NCI-H2029 treated with DMSO at 0.1 percent for 48 hours (cell line): ENCODE results near the gene ACTL8.

Experiments
- DNase-seq: peaks from one replicate; lab custom pipeline; 2025; lab: John Stamatoyannopoulos, UW

The ACTL8 gene

DNA sequence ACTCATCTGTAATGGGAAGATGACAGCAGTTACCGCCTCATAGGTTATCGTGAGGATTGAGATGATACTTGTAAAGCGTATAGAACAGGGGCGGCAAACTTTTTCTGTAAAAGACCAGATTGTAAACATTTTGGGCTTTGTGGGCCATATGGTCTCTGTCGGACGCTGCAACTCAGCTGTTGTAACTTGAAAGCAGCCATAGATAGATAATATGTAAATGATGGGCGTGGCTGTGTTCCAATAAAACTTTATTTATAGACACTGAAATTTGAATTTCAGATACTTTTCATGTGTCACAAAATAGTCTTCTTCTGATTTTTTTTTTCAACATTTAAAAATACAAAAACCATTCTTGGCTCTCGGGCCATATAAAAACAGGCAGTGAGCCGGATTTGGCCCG, 15.8 kb downstream of the ACTL8 start:
- no peak for DNase-seq

DNA sequence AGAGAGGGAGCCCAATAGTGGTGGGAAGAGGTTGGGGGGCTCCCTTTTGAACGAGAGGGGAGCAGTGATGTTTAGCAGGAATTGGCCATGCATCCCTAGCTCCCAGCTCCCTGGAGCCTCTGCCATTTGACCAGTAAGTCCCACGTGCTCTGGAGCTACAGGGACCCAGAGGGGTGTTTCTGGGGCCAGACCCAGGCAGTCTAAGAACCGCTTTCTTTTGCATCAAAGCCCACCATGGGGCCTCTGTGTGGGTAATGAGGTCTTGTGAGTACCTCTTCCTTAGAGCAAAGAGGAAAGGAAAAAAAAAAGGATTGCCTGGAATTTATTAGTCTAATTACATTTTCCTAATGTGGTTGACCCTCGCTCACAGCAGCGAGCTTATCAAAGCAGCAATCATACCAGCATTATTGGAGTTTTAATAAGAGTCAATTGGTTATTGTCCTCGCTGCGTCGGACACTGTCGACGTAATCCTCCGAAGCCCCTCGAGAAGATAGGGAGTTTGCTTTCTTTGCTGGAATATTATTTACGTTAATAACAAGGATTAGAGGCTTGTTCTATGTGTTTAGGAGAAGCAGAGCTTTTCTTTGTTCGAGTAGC, 17.6 kb downstream of the ACTL8 start:
- DNase-seq = no peak

DNA sequence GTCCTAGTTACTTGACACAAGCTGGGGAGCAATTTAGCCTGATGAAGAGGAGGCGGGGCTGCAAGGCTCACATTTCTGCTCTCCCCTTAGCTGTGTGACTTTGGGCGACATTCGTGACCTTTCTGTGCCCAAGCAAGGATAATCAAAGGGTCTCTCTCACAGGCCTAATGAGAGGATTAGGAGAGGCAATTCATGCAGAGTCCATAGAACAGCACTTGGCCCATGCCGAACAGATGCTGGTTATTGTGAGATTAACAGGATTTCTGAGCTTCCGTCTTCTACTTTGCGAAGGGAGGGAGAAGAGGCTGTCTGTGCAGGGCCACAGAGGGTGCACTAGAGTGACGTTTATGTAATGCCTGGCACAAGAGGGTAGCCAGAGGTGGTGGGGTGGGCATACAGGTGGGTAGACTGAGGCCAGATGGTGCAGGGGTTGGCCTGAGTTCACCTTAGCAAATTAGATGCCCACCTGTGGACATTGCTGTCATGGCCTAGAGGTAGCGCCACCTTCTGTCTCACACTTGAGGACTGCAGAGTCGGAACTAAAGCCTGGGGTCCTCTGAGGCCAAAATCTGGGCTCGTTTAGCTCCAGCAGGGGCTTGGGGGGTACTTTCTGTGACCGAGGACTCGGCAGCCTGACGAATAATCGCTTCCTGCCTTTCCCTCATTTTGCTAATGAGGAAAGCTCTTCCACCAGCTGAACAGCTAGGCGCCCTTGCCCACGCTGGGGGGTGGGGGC, 18.6 kb downstream of the ACTL8 start:
- no peak for DNase-seq

DNA sequence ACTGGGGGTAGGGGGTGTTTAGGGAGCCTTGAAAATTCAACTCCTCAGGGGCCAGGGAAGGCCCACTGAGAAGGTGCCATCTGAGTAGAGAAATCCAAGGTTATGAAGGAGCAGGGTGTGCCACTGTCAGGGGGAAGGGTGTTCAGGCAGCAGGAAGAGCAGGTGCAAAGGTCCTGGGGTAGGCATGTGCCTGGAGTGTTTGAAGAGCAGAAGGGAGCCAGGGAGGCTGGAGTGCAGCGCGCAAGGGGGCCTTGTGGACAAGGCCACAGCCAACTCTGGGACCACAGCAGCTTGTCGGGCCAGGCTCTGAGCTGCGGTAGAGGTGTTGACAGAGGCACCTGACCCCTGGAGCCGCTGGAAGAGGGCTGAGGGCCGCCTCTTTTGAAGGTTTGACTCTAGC, 19.3 kb downstream of the ACTL8 start:
- no peak for DNase-seq

DNA sequence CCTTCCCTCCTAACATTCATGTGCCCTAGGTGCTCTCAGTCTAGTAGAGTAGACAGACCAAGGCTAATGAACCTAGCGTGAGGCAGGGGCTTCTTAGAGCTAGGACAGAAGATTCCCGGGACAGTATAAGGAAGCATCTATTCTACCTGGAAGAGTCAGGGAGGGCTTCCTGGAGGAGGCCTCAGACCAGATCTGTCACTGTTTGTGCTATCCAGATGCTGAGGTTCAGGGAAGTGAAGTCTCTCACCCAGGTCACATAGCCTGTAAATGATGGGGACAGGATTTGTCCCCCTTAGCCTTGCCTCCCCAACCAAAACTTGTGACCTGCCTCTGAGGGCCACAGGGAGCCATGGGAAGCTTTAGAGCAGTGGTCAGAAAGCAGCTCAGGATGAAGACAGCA, 20.7 kb downstream of the ACTL8 start:
- DNase-seq = no peak

DNA sequence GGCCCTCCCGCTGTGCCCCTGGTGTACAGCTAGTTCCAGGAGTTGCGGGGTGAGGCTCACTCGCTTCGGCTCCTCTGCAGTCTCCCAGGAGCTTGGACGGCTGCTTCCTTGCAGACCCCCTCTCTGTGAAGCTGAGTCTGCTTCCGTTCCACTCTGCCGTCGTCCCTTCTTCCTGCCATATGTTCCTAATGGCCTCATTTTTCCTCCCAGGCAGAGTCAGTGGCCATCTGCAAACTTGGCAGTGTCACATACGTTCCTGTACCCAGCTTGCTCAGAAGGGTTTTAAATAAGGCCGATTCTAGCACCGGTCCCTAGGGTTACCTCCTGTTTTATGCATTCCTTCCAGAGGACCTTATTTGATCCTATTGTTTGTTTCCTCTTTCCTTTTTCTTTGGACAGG, 21.3 kb downstream of the ACTL8 start:
- no peak for DNase-seq

DNA sequence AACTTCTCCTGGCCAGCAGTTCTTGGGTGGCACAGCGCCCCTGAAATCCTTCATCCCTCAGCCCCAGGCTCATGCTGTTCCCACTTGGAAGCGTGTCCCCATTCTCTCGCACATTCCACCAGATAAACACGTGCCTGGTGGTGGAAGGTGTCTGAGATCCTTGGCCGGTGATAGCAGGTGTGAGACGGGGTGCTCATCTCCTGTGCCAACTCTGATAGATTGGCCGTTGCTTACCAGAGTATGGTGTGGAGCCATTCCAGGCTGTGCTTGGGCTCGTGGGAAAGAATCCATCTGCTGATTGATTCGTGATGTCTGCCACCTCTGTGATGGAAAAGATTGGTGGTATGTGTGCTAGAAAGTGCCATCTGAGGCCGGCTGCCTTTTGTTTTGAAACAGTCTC, 22.2 kb downstream of the ACTL8 start:
- DNase-seq = no peak

DNA sequence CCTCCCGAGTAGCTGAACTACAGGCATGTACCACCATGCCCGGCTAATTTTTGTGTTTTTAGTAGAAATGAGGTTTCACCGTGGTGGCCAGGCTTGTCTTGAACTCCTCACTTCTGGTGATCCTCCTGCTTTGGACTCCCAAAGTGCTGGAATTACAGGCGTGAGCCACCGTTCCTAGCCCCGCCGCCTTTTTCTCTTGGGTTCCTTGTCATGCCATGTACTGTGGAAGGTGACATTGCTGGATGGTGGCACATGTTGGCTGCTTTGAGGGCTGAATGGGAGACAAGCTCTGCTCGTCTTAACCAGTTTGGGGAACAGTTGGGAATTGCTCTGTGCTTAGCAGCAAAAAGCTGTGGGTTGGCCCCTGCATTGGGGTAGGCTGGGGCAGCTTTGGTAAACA, 22.7 kb downstream of the ACTL8 start:
- no peak for DNase-seq

DNA sequence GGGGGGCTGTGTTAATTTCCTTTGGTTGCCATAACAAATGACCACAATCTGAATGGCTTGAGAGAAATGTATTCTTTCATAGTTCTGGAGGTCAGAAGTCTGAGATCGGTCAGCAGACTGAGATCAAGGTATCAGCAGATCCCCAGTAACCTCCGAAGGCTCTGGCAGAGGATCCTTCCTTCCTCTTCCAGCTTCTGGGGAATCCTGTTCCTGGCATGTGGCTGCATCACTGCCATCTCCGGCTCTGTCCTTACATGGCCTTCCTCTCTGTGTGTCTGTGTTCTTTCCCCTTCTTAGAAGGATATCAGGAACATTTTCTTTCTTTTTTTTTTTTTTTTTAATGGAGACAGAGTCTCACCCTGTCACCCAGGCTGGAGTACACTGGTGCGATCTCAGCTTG, 25.8 kb downstream of the ACTL8 start:
- DNase-seq = no peak

DNA sequence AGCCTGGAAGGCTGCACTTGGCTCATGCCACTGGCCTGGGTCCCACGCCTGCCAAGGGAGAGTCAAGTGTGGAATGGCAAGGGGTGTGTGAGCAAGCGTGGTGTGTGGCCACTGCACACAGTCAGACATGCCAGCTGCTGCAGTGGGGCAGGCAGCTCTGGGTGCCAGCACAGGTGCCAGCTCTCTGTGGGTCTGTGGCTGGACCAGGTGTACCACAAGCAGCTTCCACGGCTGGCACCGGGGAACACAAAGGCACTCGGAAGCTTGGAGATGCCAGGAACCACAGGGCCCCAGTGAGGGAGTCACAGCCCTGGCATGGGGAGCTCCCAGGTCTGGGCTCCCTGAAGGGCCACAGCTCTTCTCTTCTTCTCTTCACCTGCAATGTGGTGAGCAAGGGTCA, 34.8 kb downstream of the ACTL8 start:
- no peak for DNase-seq

DNA sequence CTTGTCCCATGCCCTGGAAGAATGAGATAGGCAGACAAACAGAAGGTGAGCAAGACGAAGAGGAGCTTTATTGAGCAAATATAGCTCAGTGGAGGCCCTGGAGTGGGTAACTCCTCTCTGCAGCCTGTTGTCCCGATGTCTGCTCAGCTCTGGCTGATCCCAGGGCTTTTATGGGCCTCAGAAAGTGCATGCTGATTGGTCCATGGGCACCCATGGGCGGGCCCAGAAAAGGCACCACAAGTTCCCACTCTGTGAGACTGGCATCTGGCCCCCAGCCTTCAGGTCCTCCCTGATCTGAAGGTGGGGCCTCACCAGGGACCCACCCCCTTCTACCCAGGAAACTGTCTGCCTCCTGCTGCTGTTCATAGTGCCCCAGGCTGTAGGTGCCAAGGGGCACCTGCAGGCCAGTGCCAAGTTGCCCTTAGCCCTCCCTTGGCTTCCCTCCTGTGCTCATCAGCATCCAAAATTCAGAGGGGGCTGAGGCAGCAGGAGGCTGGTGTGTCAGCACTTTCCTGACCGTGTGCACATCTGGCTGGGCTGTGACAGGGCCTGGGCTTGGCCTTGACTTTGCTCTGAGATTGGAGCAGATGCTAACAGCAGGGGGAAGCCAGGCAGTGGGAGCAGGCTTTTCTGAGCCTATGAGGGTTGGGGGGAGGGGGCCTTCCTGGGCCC, 35.4 kb downstream of the ACTL8 start:
- no peak for DNase-seq

DNA sequence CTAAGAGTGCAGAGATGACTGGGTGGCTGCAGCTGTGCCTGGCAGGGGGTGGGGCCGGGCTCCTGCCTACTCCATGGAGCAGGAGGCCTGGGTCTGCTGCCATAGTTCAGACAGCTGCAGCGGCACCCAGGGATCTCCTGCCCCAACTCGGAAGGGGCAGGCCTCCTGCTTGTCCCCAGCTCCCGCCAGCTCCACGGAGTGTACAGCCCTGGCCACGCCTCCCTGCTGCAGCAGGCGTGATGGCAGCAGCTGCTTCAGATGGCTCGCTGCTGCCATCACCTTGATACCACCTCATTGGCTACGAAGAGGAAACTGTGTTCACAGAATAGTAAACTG, 35.9 kb downstream of the ACTL8 start:
- DNase-seq = no peak

DNA sequence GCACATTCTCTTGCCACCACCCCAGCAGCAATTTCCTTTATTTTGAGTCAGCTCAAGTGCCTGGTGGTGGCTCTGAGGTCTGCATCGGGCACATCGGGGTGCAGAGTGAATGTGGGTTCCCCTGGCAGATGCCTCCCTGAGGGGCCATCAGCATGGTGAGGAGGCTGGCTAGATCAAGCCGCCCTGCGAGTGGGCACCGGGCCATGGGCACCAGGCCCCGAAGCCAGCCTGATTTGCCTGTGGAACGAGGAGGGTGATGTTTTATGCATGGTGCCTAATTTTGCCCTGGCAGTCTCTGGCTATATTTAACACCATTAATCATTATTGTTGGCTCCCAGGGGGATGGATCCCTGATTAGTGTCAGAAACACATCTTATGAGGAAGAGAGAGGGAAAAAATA, 36.3 kb downstream of the ACTL8 start:
- no peak for DNase-seq

DNA sequence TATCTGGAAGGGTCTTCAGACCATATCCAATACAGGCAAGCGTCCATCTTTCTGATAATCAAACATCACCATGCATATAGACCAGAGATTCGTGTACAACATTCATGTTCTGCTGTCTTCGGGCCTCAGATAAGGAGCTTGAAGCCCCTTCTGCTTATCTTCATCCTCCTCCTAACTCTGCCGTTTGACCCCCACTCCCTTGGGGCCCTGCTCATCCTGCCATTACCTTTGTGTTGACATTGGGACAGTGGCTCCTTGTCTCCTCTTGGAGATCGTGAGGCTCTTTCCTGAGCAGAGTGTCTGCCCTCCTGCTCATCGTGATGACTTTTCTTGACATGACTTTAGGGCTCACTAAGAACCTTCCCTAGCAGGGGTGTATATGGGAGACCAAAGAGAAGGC, 37.3 kb downstream of the ACTL8 start:
- DNase-seq = no peak

DNA sequence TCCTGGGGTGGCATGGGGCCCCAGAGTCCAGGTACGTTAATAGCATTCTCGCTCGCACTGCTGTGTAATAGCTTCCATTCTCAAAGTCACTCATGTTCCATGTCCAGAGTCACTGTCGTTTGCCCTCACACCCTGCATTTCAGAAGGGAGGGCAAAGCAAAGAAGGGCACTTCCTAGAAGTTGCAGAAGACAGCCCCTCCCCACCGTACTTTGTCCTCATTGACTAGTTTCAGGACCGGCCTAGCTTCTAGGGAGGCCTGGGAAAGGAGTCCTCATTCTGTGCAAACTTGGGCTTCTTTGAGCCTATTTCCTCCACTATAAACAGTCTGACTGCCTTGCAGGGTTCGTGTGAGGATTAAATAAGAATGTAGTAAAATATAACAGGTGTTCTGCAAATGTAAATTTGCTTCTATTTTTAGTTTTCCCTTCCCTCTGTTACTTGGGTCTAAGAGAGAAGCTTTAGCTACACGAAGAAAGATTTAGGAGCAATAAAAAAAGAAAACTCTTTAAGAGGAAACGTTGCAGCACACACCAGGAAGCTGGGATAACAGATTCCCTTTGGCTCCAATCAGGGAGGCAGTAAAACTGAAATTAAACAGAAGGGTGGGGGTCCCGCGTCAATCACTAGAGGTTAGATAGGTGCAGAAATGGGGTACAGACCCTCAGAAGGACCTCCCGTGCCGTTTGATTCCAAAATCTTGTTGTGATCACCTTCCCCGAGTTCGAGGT, 40.1 kb downstream of the ACTL8 start:
- DNase-seq = no peak

DNA sequence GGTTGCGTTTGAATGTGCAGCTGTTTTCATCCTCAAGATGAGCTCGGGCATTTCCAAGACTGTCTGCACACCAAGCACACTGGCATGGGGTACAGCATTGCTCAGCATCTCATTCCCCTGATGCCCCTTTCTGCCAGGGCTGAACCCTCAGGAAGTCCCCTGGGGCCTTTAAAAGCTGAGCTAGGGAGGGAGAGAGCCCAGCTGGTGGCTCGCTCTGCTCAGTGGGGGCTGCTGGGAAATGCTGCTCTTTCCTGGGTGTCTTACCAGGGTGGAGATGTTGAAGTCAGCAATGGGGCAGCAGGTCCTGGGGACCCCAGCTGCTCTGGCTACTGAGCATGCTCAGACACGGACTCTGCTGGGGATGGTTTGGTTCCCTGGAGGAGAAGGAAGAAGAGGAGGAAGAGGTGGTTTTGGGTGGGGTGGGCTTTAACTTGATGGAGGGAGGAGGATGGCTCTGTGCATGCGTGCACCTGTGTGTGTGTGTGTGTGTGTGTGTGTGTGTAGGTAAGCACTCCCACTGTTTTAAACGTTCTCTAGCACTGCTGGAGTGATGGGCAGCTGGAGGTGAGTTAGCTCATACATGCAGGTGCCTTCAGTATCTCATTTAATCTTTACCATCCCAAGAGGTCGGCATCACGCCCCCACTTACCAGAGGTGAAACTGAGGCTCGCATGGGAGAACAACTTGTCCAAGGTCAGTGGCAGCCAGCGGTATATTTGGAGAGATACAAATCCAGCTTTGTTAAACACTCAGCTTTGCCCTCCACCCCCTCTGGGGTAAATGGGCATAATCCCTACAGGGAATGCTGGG, 40.9 kb downstream of the ACTL8 start:
- no peak for DNase-seq

DNA sequence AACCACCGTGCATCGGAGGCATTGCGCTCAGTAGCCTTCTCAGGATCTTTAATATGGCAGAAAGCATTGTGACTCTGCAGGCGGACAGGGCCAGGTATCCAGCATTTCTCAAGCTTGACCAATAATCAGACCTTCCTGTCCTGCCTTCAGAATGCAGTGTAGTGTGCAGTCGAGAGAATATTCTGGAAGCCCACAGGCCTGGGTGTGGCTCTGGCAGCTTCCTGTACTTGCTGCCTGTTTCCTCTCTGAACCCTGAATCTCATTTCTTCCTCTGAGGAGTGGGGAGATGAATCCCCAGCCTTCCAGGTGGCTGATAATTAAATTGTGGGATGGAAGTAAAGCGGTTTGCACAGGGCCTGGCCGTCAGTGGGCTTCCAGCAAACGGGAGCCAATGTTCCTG, 42.3 kb downstream of the ACTL8 start:
- no peak for DNase-seq

DNA sequence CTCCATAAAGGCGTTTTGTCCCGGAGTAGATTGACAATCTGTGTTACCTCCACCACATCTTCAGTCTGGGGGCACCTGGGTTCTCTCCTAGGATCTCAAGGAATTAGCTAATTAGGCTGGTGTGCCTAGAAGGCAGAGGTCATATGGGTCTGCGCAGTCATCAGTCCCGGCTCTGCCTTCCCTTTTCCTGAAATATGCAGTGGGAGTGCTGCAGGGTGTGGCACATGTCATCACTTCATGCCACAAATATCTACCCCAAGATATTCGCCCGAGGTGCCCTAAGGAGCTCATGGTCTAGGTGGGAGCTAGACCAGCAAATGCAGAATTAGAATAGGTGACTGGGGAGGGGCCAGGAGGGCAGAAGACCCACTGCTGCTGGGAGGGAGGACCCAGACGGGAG, 42.9 kb downstream of the ACTL8 start:
- no peak for DNase-seq

DNA sequence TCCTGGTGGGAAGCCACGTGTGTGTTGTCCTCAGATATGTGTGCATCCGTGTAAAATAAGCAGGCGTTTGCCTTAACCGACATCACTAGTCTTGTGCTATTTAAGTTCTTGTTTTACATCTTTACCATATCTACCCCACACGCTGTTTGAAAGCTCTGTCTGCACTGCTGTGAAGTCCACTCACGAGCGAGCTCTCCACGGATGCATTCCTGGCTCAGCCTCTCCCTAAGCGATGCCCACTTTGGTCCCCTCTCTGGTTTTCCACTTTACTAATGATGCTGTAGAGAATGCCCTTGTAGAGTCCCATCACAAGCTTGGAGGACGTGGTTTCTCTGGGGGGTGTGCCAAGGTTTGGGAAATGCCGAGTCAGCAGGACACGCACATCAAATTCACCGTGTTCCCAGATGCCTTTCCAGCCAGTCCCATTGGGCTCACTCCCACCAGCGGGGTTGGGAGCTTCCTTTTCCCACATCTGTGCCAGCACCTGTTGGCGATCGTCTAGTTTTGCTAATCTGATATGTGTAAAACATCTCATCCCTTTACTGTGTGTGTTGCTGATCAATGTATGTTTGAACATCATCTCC, 43.8 kb downstream of the ACTL8 start:
- no peak for DNase-seq

DNA sequence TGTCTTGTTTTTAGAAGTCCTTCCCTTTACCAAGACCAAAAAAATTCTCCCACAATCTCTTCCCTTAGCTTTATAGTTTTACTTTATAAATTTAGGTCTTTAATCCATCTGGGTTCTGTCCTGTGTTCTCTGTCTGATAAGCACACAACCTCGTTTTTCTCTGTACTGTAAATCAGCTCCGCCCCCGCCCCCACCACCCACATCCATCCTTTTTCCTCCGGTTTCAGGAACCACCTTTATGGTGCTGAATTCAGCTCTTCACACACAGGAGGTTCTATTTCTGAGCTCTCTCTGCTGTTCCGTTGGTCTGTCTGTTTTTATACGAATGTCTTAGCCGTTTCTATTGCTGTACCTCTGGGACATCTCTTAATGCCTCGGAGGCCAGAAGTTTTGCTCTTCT, 44.5 kb downstream of the ACTL8 start:
- DNase-seq = no peak

DNA sequence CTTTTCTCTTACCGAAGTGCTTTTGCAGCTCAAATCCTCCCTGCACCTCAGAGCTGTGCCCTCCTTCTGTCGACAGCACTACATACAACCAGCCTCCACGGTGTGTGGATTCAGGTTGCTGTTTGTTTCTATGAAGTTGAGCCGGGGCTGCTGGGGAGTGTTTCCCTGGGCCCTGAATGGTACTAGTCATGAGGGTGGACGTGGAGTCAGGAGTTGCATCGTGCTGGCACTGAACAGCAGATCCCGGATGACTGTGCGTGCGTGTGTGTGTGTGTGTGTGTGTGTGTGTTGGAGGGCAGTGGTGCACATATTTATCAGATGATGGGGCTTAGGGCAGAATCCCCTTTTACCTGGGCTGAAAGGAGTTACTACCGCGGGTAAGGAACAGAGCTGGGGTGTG, 47.0 kb downstream of the ACTL8 start:
- no peak for DNase-seq

DNA sequence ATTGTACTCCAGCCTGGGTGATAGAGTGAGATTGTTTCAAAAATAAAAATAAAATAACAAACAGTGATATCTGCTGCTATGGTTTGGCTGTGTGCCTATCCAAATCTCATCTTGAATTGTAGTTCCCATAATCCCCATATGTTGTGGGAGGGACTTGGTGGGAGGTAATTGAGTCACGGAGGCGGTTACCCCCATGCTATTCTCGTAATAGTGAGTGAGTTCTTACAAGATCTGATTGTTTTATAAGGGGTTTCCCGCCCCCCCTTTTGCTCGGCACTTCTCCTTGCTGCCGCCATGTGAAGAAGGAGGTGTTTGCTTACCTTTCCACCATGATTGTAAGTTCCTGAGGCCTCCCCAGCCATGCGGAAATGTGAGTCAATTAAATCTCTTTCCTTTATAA, 47.8 kb downstream of the ACTL8 start:
- DNase-seq = no peak
